H1 (cell line): ENCODE measurements around the gene MRPL42. TPM values are rescaled to one million over a fixed set of nuclear protein-coding genes. Genes with fewer than 3 reads are reported as not detected.

ENCODE experiments used
- NRF1 ChIP-seq: IDR thresholded peaks from 2 replicates; pipeline ENCODE4 v1.6.1; 2011; ENCODE audit warnings: mild to moderate bottlenecking, low read depth, low read length, improper control_type of control experiment
- POLR2A ChIP-seq, 2 experiments: IDR thresholded peaks; 1 replicate in 1 of 2; 2 replicates in 1 of 2; pipeline ENCODE4 v1.6.1; 2011; ENCODE audit warnings: low read depth in 2 of 2, low read length in 2 of 2, mild to moderate bottlenecking in 2 of 2; ENCODE audit errors: control extremely low read depth in 1 of 2
- SIN3A ChIP-seq, 2 experiments: IDR thresholded peaks in 1 of 2; conservative IDR thresholded peaks in 1 of 2; 2 replicates each; pipeline ENCODE4 v1.6.1; 2011 to 2012; ENCODE audit warnings: low read length in 2 of 2, improper control_type of control experiment in 1 of 2, low read depth in 1 of 2, mild to moderate bottlenecking in 1 of 2
- polyA plus RNA-seq, 7 experiments: library from polyadenylated mRNA; depleted of rRNA in 3 of 7; stranded (reverse) in 5 of 7; unstranded in 2 of 7; fragments of >200 nt in 5 of 7; fragments of 200-250 nt in 2 of 7; gene quantifications; 1 replicate in 5 of 7; 2 replicates in 1 of 7; 4 replicates in 1 of 7; pipeline versions ENCODE4 v1.2.1 to v1.2.3, GENCODE V29; 2011 to 2013; ENCODE audit warnings: missing spikeins in 2 of 7, mixed read lengths in 2 of 7
- total RNA-seq: library from RNA; stranded (reverse); fragmentation: NEBNext Ultra II Directional; extraction: Animal tissue kit (Norgen Biotek cat#: 25700); gene quantifications from 2 replicates; pipeline ENCODE4 v1.2.1, GENCODE V29; 2021

The MRPL42 gene
- total and polyA plus RNA-seq, 2 of the 8 experiments (the other 6 are each of a cell fraction or from before 2014, with no cell fraction given), result 110 to 176 TPM

- TF ChIP-seq NRF1 (no peak), SIN3A (conservative IDR thresholded peaks at IDR 0.05 in 1 of 2, IDR thresholded peaks at IDR 0.05 in 1 of 2; ENCODE audit: low read depth in 1 of 2, low read length in 2 of 2) (no peak), POLR2A (IDR thresholded peaks at IDR 0.05; ENCODE audit: control extremely low read depth in 1 of 2, low read depth in 2 of 2, low read length in 2 of 2) (no peak)
Observed at GRCh38 chr12:93429448-93429847, 37.9 kb upstream of the MRPL42 start (continued).
